ENCODE data around the gene SLC27A4.

DNA sequence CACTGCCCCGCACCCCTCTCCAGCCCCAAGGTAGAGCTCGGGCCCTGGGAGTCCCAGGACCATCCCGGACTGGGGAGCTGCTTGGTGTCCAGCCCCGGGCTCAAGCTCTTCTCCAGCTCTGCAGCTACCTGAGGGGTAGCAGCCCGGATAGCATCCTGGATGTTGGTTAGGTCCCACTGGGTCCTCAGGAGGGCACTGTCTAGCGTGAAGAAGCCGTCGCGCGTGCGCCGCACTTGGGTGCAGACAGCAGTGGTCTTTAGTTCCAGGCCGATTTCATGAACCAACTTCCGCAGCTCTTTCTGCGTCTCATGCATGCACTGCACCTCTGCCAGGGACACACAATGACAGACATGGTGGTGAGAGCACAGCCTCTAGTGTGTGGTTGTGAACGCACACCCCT lies 30.8 kb upstream of the SLC27A4 start:
- TF ChIP-seq, protein P1, sequence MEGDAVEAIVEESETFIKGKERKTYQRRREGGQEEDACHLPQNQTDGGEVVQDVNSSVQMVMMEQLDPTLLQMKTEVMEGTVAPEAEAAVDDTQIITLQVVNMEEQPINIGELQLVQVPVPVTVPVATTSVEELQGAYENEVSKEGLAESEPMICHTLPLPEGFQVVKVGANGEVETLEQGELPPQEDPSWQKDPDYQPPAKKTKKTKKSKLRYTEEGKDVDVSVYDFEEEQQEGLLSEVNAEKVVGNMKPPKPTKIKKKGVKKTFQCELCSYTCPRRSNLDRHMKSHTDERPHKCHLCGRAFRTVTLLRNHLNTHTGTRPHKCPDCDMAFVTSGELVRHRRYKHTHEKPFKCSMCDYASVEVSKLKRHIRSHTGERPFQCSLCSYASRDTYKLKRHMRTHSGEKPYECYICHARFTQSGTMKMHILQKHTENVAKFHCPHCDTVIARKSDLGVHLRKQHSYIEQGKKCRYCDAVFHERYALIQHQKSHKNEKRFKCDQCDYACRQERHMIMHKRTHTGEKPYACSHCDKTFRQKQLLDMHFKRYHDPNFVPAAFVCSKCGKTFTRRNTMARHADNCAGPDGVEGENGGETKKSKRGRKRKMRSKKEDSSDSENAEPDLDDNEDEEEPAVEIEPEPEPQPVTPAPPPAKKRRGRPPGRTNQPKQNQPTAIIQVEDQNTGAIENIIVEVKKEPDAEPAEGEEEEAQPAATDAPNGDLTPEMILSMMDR (IDR thresholded peaks at IDR 0.05): no peak
- TF ChIP-seq POLR2A (IDR thresholded peaks at IDR 0.05) (no peak), EP300 (IDR thresholded peaks at IDR 0.05) (no peak)

Measured in ovary (tissue), 3 donors.